CD14-positive monocyte (primary cell): ENCODE results near the gene SMIM26. TPM values are rescaled to one million over a fixed set of nuclear protein-coding genes. Genes with fewer than 3 reads are reported as not detected.

ENCODE experiments used
- DNase-seq, 3 donors: peaks; one replicate each; pipeline ENCODE4 v3.0.0-alpha.2; 2011 to 2022
- H2AFZ ChIP-seq: 2 replicates; pipeline ENCODE4 v1.6.0; 2012; ENCODE audit warnings: mild to moderate bottlenecking, low read depth, low read length, inconsistent platforms; ENCODE audit not compliant: insufficient read depth, poor library complexity, severe bottlenecking
- H3K27ac ChIP-seq, 2 donors: 1 replicate in 1 of 2; 2 replicates in 1 of 2; pipeline ENCODE4 v1.5.1; 2012 to 2013; ENCODE audit warnings: low read length in 2 of 2, control low read depth in 1 of 2, inconsistent platforms in 1 of 2, low read depth in 1 of 2, mild to moderate bottlenecking in 1 of 2
- H3K27me3 ChIP-seq, 2 donors: one replicate each; pipeline versions ENCODE4 v1.6.0 to v1.6.1; 2011 to 2013; ENCODE audit warnings: low read length in 2 of 2; ENCODE audit not compliant: control insufficient read depth in 2 of 2, insufficient read depth in 2 of 2
- H3K36me3 ChIP-seq, 2 donors: replicated peaks in 1 of 2; 1 replicate in 1 of 2; 2 replicates in 1 of 2; pipeline versions ENCODE4 v1.5.1 to v1.6.1; 2012 to 2013; ENCODE audit warnings: low read length in 2 of 2, control low read depth in 1 of 2, inconsistent platforms in 1 of 2, mild to moderate bottlenecking in 1 of 2; ENCODE audit not compliant: insufficient read depth in 2 of 2, control insufficient read depth in 1 of 2
- H3K4me1 ChIP-seq, 2 donors: 1 replicate in 1 of 2; 2 replicates in 1 of 2; pipeline versions ENCODE4 v1.5.1 to v1.6.1; 2012 to 2013; ENCODE audit warnings: low read length in 2 of 2, control low read depth in 1 of 2, inconsistent platforms in 1 of 2, mild to moderate bottlenecking in 1 of 2, moderate library complexity in 1 of 2; ENCODE audit not compliant: insufficient read depth in 2 of 2, control insufficient read depth in 1 of 2
- H3K4me2 ChIP-seq: replicated peaks from 2 replicates; pipeline ENCODE3; 2012; ENCODE audit warnings: low read length, moderate library complexity, mild to moderate bottlenecking; ENCODE audit not compliant: poor library complexity, severe bottlenecking; ENCODE audit errors: extremely low read depth
- H3K4me3 ChIP-seq, 3 experiments: fragments of 200-600 bp in 1 of 3; sonication (generic) in 1 of 3; replicated peaks in 1 of 3; 1 replicate in 2 of 3; 2 replicates in 1 of 3; pipeline ENCODE4 v1.5.1; 2011 to 2013; ENCODE audit warnings: low read length in 3 of 3, mild to moderate bottlenecking in 3 of 3, control low read depth in 2 of 3, low read depth in 2 of 3, inconsistent platforms in 1 of 3, moderate library complexity in 1 of 3
- H3K79me2 ChIP-seq: 2 replicates; pipeline ENCODE4 v1.6.0; 2012; ENCODE audit warnings: mild to moderate bottlenecking, control low read depth, inconsistent platforms, low read length, moderate library complexity; ENCODE audit not compliant: insufficient read depth
- H3K9ac ChIP-seq: 2 replicates; pipeline ENCODE4 v1.6.0; 2017; ENCODE audit warnings: low read length, mild to moderate bottlenecking; ENCODE audit not compliant: insufficient read depth, poor library complexity, severe bottlenecking
- H3K9me3 ChIP-seq, 2 donors: replicated peaks in 1 of 2; 1 replicate in 1 of 2; 2 replicates in 1 of 2; pipeline versions ENCODE4 v1.5.1 to v1.6.1; 2012 to 2013; ENCODE audit warnings: low read length in 2 of 2, control low read depth in 1 of 2; ENCODE audit not compliant: control insufficient read depth in 1 of 2, insufficient read depth in 1 of 2
- H4K20me1 ChIP-seq: 2 replicates; pipeline ENCODE4 v1.6.0; 2012; ENCODE audit warnings: mild to moderate bottlenecking, low read length, control low read depth, moderate library complexity; ENCODE audit not compliant: insufficient read depth
- H3K27ac Mint-ChIP-seq, 7 donors: one replicate each; pipeline ENCODE4 v1.8.0; 2020; ENCODE audit warnings: mild to moderate bottlenecking in 7 of 7, mixed read lengths in 7 of 7, moderate library complexity in 6 of 7, inconsistent platforms in 2 of 7
- H3K27me3 Mint-ChIP-seq, 3 donors: one replicate each; pipeline ENCODE4 v1.8.0; 2021 to 2022; ENCODE audit warnings: low read depth in 3 of 3, mild to moderate bottlenecking in 3 of 3, mixed read lengths in 3 of 3, moderate library complexity in 3 of 3, inconsistent platforms in 1 of 3
- H3K36me3 Mint-ChIP-seq, 2 donors: one replicate each; pipeline ENCODE4 v1.8.0; 2020; ENCODE audit warnings: mixed read lengths in 2 of 2, inconsistent platforms in 1 of 2, mild to moderate bottlenecking in 1 of 2
- H3K4me1 Mint-ChIP-seq: one replicate; pipeline ENCODE4 v1.8.0; 2020; ENCODE audit warnings: mild to moderate bottlenecking, mixed read lengths
- H3K4me3 Mint-ChIP-seq, 2 donors: one replicate each; pipeline ENCODE4 v1.8.0; 2020; ENCODE audit warnings: mild to moderate bottlenecking in 2 of 2, mixed read lengths in 2 of 2, moderate library complexity in 1 of 2
- H3K9me3 Mint-ChIP-seq, 7 donors: one replicate each; pipeline ENCODE4 v1.8.0; 2020 to 2022; ENCODE audit warnings: mixed read lengths in 7 of 7, mild to moderate bottlenecking in 6 of 7, moderate library complexity in 6 of 7, inconsistent platforms in 2 of 7
- CTCF ChIP-seq: fragments of 200-600 bp; IDR thresholded peaks from one replicate; pipeline ENCODE4 v1.8.0; 2022; ENCODE audit warnings: antibody characterized with exemption, mild to moderate bottlenecking
- WGBS: methylation state at CpG from one replicate; pipeline ENCODE4 v1.1.5; 2013; ENCODE audit warnings: missing lambda C conversion rate; ENCODE audit not compliant: insufficient coverage; 5-methylcytosine and 5-hydroxymethylcytosine counted together
- intact Hi-C, 2 donors: fragments of 100-400 bp; cut with micrococcal nuclease; formaldehyde crosslinking; loops; one replicate each; pipeline versions ENCODE4 v1.15.0 to v1.15.1; 2023
- polyA plus RNA-seq, 3 donors: library from polyadenylated mRNA; depleted of rRNA in 1 of 3; unstranded in 2 of 3; stranded (reverse) in 1 of 3; fragments of 300-500 nt in 2 of 3; fragments of >200 nt in 1 of 3; fragmentation: Illumina TruSeq in 2 of 3; gene quantifications; 1 replicate in 2 of 3; 2 replicates in 1 of 3; pipeline ENCODE4 v1.2.3, GENCODE V29; 2012 to 2021

Gene SMIM26
- polyA plus RNA-seq, 3 donors = 101 to 206 (median 176) TPM

GRCh38 chr20:18587665-18588573 lies 20.7 kb downstream of the SMIM26 start, which contains the start of gene DTD1:
Gene DTD1 (plus strand): TSS chr20:18588054. CDS start chr20:18588073, 19 bp downstream.
- Histone ChIP-seq H3K9me3 (no peaks in the 10 kb centered on the region), H3K4me3 (peak within 1 kb of the TSS; percentile 75 to 94 (median 77)), H3K27me3 (no peaks in the 10 kb centered on the region), H2AFZ (peak within 1 kb of the TSS; percentile 81), H3K4me2 (peak within 1 kb of the TSS; percentile 91), H4K20me1 (no peaks in the 10 kb centered on the region), H3K36me3 (no peaks in the 10 kb centered on the region), H3K9ac (peak within 1 kb of the TSS; percentile 84), H3K4me1 (peaks cover 13 to 14% of the 10 kb centered on the region in 2 donors), H3K79me2 (no peaks in the 10 kb centered on the region), H3K27ac (peak within 1 kb of the TSS; percentile 16 to 58)
- H3K27ac Mint-ChIP-seq = peak within 1 kb of the TSS in 6 of 7 donors; percentile 63 to 89 (median 85)
- peaks cover 2 to 7% (median 3%) of the 10 kb centered on the region in 3 donors for H3K27me3 Mint-ChIP-seq
- peak within 1 kb of the TSS; percentile 89 to 91 for H3K4me3 Mint-ChIP-seq
- no peaks in the 10 kb centered on the region for H3K36me3 Mint-ChIP-seq
- intact Hi-C loops = loop anchor here (5.0 to 10.0 kb wide), 4 partner anchors 123 to 303 kb away; partner anchors contain the start of genes DZANK1 (in 2 of the 2), POLR3F (in 2 of the 2) and ZNF133 (in 2 of the 2)
- under 1% methylated on average over 84 of the region's 88 CpGs for WGBS
- peak; percentile 87 to 90 (median 88) for DNase-seq
- TF ChIP-seq CTCF = peak; percentile 72
- peaks cover 0 to 3% (median 0%) of the 10 kb centered on the region in 7 donors for H3K9me3 Mint-ChIP-seq
- H3K4me1 Mint-ChIP-seq = peaks cover 15% of the 10 kb centered on the region

- Histone ChIP-seq H3K9me3 (no peaks in the 10 kb centered on the region), H3K27me3 (no peaks in the 10 kb centered on the region), H3K4me1 (peaks cover 13 to 14% of the 10 kb centered on the region in 2 donors), H3K4me3 (peak overlapping the region; percentile 75 to 94 (median 77)), H3K27ac (peak overlapping the region; percentile 16 to 58), H3K9ac (peak overlapping the region; percentile 84), H3K36me3 (no peaks in the 10 kb centered on the region), H2AFZ (peak overlapping the region; percentile 81), H3K79me2 (no peaks in the 10 kb centered on the region), H3K4me2 (peak overlapping the region; percentile 91), H4K20me1 (no peaks in the 10 kb centered on the region)
- Mint-ChIP-seq H3K9me3 (peaks cover 0 to 3% (median 0%) of the 10 kb centered on the region in 7 donors), H3K27me3 (peaks cover 2 to 7% (median 3%) of the 10 kb centered on the region in 3 donors), H3K36me3 (no peaks in the 10 kb centered on the region), H3K27ac (peak overlapping the region in 6 of 7 donors; percentile 62 to 89 (median 85)), H3K4me1 (peaks cover 15% of the 10 kb centered on the region), H3K4me3 (peak overlapping the region; percentile 89 to 91)
- DNase-seq = no peak
- intact Hi-C loops = loop anchor here (5.0 to 10.0 kb wide), 4 partner anchors 124 to 304 kb away; partner anchors contain the start of genes DZANK1 (in 2 of the 2), POLR3F (in 2 of the 2) and ZNF133 (in 2 of the 2)
- TF ChIP-seq CTCF = no peak
- 0% methylated on average over 6 of the region's 18 CpGs for WGBS
Observed at GRCh38 chr20:18588574-18588933, 21.3 kb downstream of the SMIM26 start.
